GM19193 (cell line): ENCODE measurements around the gene ASMT.

Source experiments
- POLR2A ChIP-seq: IDR thresholded peaks from 4 replicates; pipeline ENCODE4 v1.6.1; 2011; ENCODE audit not compliant: insufficient read depth, insufficient read length; ENCODE audit errors: extremely low read depth

The ASMT gene

GRCh38 chrX:1661922-1662221, 47.0 kb downstream of the ASMT start:
- TF ChIP-seq POLR2A, result no peak

GRCh38 chrX:1667566-1667965, 52.7 kb downstream of the ASMT start:
- no peak for TF ChIP-seq POLR2A

- TF ChIP-seq POLR2A, result no peak
Measured at GRCh38 chrX:1673337-1673736, 58.5 kb downstream of the ASMT start.

- TF ChIP-seq POLR2A, result no peak
Measured at GRCh38 chrX:1676866-1677265, 62.0 kb downstream of the ASMT start.

- no peak for TF ChIP-seq POLR2A
Measured at GRCh38 chrX:1679238-1679637, 64.4 kb downstream of the ASMT start.

GRCh38 chrX:1681439-1681838, 66.6 kb downstream of the ASMT start:
- no peak for TF ChIP-seq POLR2A

- no peak for TF ChIP-seq POLR2A
Measured at GRCh38 chrX:1686642-1687041, 71.8 kb downstream of the ASMT start.
